Glutamatergic neuron (in vitro differentiated cells): ENCODE data around the gene SLC24A3. TPM values are rescaled to one million over a fixed set of nuclear protein-coding genes. Genes with fewer than 3 reads are reported as not detected.

Experiments
- DNase-seq: peaks from one replicate; pipeline ENCODE4 v3.0.0; 2022
- H3K27ac Mint-ChIP-seq: one replicate; pipeline ENCODE4 v1.8.0; 2020; ENCODE audit warnings: mild to moderate bottlenecking, mixed read lengths, inconsistent platforms; ENCODE audit not compliant: unreplicated experiment
- H3K27me3 Mint-ChIP-seq: one replicate; pipeline ENCODE4 v1.8.0; 2020; ENCODE audit warnings: mild to moderate bottlenecking, moderate library complexity, mixed read lengths, inconsistent platforms; ENCODE audit not compliant: unreplicated experiment
- H3K36me3 Mint-ChIP-seq: one replicate; pipeline ENCODE4 v1.8.0; 2020; ENCODE audit warnings: mild to moderate bottlenecking, mixed read lengths, inconsistent platforms; ENCODE audit not compliant: unreplicated experiment
- H3K4me1 Mint-ChIP-seq: one replicate; pipeline ENCODE4 v1.8.0; 2020; ENCODE audit warnings: mild to moderate bottlenecking, low read depth, mixed read lengths, inconsistent platforms; ENCODE audit not compliant: unreplicated experiment
- H3K4me3 Mint-ChIP-seq: one replicate; pipeline ENCODE4 v1.8.0; 2020; ENCODE audit warnings: mild to moderate bottlenecking, mixed read lengths, inconsistent platforms; ENCODE audit not compliant: unreplicated experiment
- H3K9me3 Mint-ChIP-seq: one replicate; pipeline ENCODE4 v1.8.0; 2020; ENCODE audit warnings: mild to moderate bottlenecking, moderate library complexity, mixed read lengths, inconsistent platforms; ENCODE audit not compliant: unreplicated experiment
- total RNA-seq: library from RNA; stranded (reverse); fragmentation: NEBNext Ultra II Directional; extraction: Animal tissue kit (Norgen Biotek cat#: 25700); gene quantifications from one replicate; pipeline ENCODE4 v1.2.1, GENCODE V29; 2021; ENCODE audit not compliant: unreplicated experiment
- TF ChIP-seq, protein P1 (sequence below): fragments of 200-600 bp; sonication (generic); IDR thresholded peaks from one replicate; pipeline ENCODE4 v1.5.0; 2021; ENCODE audit not compliant: partially characterized antibody, unreplicated experiment

The SLC24A3 gene
- total RNA-seq, 1 donor from 2014 or later: 9.7 TPM

DNA sequence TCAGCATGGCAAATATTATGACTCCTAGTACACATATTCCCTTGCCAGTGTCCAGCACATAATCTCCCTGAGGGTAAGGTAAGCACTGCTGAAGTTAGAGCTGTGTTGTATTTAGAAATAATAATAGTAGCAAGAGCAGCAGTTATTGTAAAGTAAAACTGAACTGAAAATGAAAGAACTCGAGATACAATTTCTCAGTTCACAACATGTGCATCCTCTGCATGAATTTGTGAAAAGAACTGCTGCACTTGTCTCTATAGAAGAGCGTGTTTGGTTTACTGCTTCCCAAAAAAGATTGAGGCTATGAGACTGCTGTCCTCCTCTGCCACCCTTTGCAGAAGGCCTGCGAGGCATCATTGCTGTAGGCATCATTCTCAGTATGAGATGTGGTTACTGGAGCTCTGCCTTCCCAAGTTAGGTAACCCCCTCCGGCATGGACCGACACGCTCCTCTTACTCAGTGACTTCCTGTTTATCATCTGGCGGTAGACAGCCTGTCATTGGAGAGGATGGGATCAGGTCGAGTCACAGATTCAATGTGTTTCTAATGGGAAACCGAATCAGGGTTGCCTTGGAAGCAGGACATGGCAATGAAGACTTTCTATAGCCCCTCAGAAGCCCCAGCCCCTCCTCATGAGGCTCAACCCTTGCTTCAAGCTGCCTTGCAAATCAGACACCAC, 48.1 kb downstream of the SLC24A3 start:
- Mint-ChIP-seq H3K4me3 (no peak overlapping the region), H3K36me3 (no peaks in the 10 kb centered on the region), H3K9me3 (no peaks in the 10 kb centered on the region), H3K4me1 (peaks cover 1% of the 10 kb centered on the region), H3K27ac (no peak overlapping the region), H3K27me3 (peaks cover 4% of the 10 kb centered on the region)
- TF ChIP-seq, protein P1, sequence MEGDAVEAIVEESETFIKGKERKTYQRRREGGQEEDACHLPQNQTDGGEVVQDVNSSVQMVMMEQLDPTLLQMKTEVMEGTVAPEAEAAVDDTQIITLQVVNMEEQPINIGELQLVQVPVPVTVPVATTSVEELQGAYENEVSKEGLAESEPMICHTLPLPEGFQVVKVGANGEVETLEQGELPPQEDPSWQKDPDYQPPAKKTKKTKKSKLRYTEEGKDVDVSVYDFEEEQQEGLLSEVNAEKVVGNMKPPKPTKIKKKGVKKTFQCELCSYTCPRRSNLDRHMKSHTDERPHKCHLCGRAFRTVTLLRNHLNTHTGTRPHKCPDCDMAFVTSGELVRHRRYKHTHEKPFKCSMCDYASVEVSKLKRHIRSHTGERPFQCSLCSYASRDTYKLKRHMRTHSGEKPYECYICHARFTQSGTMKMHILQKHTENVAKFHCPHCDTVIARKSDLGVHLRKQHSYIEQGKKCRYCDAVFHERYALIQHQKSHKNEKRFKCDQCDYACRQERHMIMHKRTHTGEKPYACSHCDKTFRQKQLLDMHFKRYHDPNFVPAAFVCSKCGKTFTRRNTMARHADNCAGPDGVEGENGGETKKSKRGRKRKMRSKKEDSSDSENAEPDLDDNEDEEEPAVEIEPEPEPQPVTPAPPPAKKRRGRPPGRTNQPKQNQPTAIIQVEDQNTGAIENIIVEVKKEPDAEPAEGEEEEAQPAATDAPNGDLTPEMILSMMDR: no peak
- DNase-seq: no peak

GRCh38 chr20:19264191-19264590, 51.7 kb downstream of the SLC24A3 start:
- no peak overlapping the region for H3K27ac Mint-ChIP-seq
- H3K9me3 Mint-ChIP-seq: no peaks in the 10 kb centered on the region
- H3K4me1 Mint-ChIP-seq: peaks cover 2% of the 10 kb centered on the region
- TF ChIP-seq, protein P1: no peak
- peaks cover 2% of the 10 kb centered on the region for H3K27me3 Mint-ChIP-seq
- no peaks in the 10 kb centered on the region for H3K36me3 Mint-ChIP-seq
- DNase-seq: no peak
- no peak overlapping the region for H3K4me3 Mint-ChIP-seq

DNA sequence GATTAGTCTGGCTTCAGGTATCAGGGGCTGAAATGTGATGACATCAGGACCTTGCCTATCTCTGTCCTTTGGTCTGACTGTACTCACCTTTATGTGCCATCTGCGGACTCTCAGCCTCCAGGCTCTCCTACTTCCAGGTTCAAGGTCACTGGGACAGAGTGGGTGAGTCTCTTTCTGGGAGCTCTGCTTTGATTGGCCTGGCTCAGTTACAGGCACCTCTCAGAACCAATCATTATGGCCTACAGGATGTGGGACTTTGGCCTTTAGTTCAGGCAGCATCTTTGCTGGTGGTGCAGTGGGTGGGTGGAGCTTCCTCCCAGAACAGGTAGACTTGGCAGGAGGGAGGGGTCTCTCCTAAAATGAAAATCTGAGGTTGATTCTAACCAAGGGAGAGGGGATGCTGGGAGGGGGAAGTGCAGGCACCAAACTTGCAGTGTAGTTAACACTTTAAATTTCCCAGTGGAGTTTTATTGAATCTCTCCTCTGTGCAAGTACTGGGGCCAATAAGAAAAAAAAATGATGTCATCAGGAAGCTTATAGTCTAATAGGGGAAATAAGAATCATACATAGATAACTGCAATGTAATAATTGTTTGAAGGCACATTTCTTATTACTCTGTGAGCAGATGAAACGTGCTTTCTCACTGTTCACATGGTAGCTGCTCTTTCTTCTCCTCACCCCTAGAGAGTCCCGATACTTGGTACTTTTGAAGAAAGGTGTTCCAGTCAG, 53.4 kb downstream of the SLC24A3 start:
- peaks cover 2% of the 10 kb centered on the region for H3K4me1 Mint-ChIP-seq
- no peak for DNase-seq
- H3K27ac Mint-ChIP-seq: no peak overlapping the region
- peaks cover 2% of the 10 kb centered on the region for H3K27me3 Mint-ChIP-seq
- no peaks in the 10 kb centered on the region for H3K9me3 Mint-ChIP-seq
- TF ChIP-seq, protein P1: no peak
- no peak overlapping the region for H3K4me3 Mint-ChIP-seq
- H3K36me3 Mint-ChIP-seq: no peaks in the 10 kb centered on the region

DNA sequence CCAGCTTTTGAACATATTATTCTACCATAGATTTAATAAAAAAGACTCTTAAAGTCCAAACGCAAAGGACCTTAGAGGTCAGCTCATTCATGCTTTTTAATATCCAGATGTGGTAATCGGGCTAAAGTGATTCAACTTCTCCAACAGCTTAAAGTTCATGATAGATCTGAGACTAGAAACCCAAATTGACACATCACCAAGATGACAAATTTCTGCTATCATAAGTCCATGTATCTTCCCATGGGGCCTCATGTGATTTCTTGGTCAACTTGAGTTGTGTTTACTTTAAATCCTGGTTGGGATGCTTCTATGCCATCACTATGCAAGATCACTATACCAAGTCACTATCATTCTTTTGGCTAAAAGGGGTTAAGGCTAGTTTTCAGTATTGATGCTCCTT, 56.0 kb downstream of the SLC24A3 start:
- Mint-ChIP-seq H3K4me1 (peaks cover 2% of the 10 kb centered on the region), H3K27ac (no peak overlapping the region), H3K36me3 (no peaks in the 10 kb centered on the region), H3K4me3 (no peak overlapping the region), H3K9me3 (no peaks in the 10 kb centered on the region), H3K27me3 (peaks cover 3% of the 10 kb centered on the region)
- DNase-seq: no peak
- TF ChIP-seq, protein P1: no peak

- H3K36me3 Mint-ChIP-seq: no peaks in the 10 kb centered on the region
- no peak overlapping the region for H3K4me3 Mint-ChIP-seq
- peaks cover 3% of the 10 kb centered on the region for H3K27me3 Mint-ChIP-seq
- H3K9me3 Mint-ChIP-seq: no peaks in the 10 kb centered on the region
- DNase-seq: no peak
- H3K4me1 Mint-ChIP-seq: peaks cover 2% of the 10 kb centered on the region
- H3K27ac Mint-ChIP-seq: no peak overlapping the region
- TF ChIP-seq, protein P1: no peak
Measured at GRCh38 chr20:19269737-19270340, 57.4 kb downstream of the SLC24A3 start.
